ENCODE measurements around the gene CSMD2. TPM values are rescaled to one million over a fixed set of nuclear protein-coding genes. Genes with fewer than 3 reads are reported as not detected.

Gene CSMD2
- total RNA-seq, 4 donors from 2014 or later, result 0.09 to 0.20 TPM; not detected in 2

GRCh38 chr1:33641104-33641830 lies 523.8 kb downstream of the CSMD2 start:
- Histone ChIP-seq H3K9me3 (no peaks in the 10 kb centered on the region), H3K27ac (no peak overlapping the region), H3K4me3 (no peak overlapping the region), H3K4me1 (no peaks in the 10 kb centered on the region), H3K27me3 (no peaks in the 10 kb centered on the region), H3K36me3 (no peaks in the 10 kb centered on the region)
- no peak for ATAC-seq
- TF ChIP-seq CTCF (IDR thresholded peaks at IDR 0.05 in 4 of 5, conservative IDR thresholded peaks at IDR 0.05 in 1 of 5) (no peak), POLR2A (IDR thresholded peaks at IDR 0.05) (no peak)
- in situ Hi-C loops (cut with MboI; ENCODE audit: low sequenced_read_pairs in 4 of 4) (loop anchor here in 2 of 4 donors (25.0 kb wide), 2 partner anchors 521 to 1096 kb away; partner anchors contain the start of gene CSMD2 (in 1 of the 2)), intact Hi-C loops (cut with DNase I; ENCODE audit: low total_unique reads) (no loop called here)
- no peak for DNase-seq

- in situ Hi-C loops (cut with MboI; ENCODE audit: low sequenced_read_pairs in 4 of 4), result loop anchor here in 2 of 4 donors (25.0 kb wide), 2 partner anchors 522 to 1097 kb away; partner anchors contain the start of gene CSMD2 (in 1 of the 2)
- H3K27me3 ChIP-seq, result no peaks in the 10 kb centered on the region
- ATAC-seq (no peak), DNase-seq (no peak)
- H3K27ac ChIP-seq, result no peak overlapping the region
- TF ChIP-seq CTCF (IDR thresholded peaks at IDR 0.05 in 4 of 5, conservative IDR thresholded peaks at IDR 0.05 in 1 of 5) (no peak), POLR2A (IDR thresholded peaks at IDR 0.05) (no peak)
- intact Hi-C loops (cut with DNase I; ENCODE audit: low total_unique reads), result no loop called here
- H3K4me3 ChIP-seq, result no peak overlapping the region
- no peaks in the 10 kb centered on the region for H3K4me1 ChIP-seq
- H3K9me3 ChIP-seq, result no peaks in the 10 kb centered on the region
- no peaks in the 10 kb centered on the region for H3K36me3 ChIP-seq
Observed at GRCh38 chr1:33640114-33640660, 524.8 kb downstream of the CSMD2 start.

- Histone ChIP-seq H3K27me3 (no peaks in the 10 kb centered on the region), H3K9me3 (no peaks in the 10 kb centered on the region), H3K4me3 (no peak overlapping the region), H3K27ac (no peak overlapping the region), H3K36me3 (no peaks in the 10 kb centered on the region), H3K4me1 (no peaks in the 10 kb centered on the region)
- no peak for DNase-seq
- no peak for ATAC-seq
- intact Hi-C loops (cut with DNase I; ENCODE audit: low total_unique reads), result no loop called here
- no peak for TF ChIP-seq POLR2A (IDR thresholded peaks at IDR 0.05)
- TF ChIP-seq CTCF (IDR thresholded peaks at IDR 0.05 in 4 of 5, conservative IDR thresholded peaks at IDR 0.05 in 1 of 5), result no peak
- in situ Hi-C loops (cut with MboI; ENCODE audit: low sequenced_read_pairs in 4 of 4), result loop anchor here (10.0 to 25.0 kb wide), 3 partner anchors 524 to 1107 kb away; partner anchors contain the start of gene CSMD2 (in 1 of the 4)
Observed at GRCh38 chr1:33637846-33638440, 527.1 kb downstream of the CSMD2 start.

- Histone ChIP-seq H3K27ac (no peak overlapping the region), H3K36me3 (no peaks in the 10 kb centered on the region), H3K9me3 (no peaks in the 10 kb centered on the region), H3K27me3 (no peaks in the 10 kb centered on the region), H3K4me1 (no peaks in the 10 kb centered on the region), H3K4me3 (no peak overlapping the region)
- no peak for DNase-seq
- no peak for ATAC-seq
- intact Hi-C loops (cut with DNase I; ENCODE audit: low total_unique reads), result no loop called here
- TF ChIP-seq POLR2A (IDR thresholded peaks at IDR 0.05), result no peak
- TF ChIP-seq CTCF (IDR thresholded peaks at IDR 0.05 in 4 of 5, conservative IDR thresholded peaks at IDR 0.05 in 1 of 5), result no peak
- in situ Hi-C loops (cut with MboI; ENCODE audit: low sequenced_read_pairs in 4 of 4), result loop anchor here (10.0 to 25.0 kb wide), 3 partner anchors 526 to 1109 kb away; partner anchors contain the start of gene CSMD2 (in 1 of the 4)
Observed at GRCh38 chr1:33636209-33636608, 528.8 kb downstream of the CSMD2 start.

Data from gastrocnemius medialis (tissue), 4 donors.